ENCODE results near the gene WDR89.
"Not testable (repeated sequence)": the region's sequence is repeated elsewhere in the genome, so short reads cannot be mapped to it uniquely, and the experiment has no call there.

Gene WDR89, protein sequence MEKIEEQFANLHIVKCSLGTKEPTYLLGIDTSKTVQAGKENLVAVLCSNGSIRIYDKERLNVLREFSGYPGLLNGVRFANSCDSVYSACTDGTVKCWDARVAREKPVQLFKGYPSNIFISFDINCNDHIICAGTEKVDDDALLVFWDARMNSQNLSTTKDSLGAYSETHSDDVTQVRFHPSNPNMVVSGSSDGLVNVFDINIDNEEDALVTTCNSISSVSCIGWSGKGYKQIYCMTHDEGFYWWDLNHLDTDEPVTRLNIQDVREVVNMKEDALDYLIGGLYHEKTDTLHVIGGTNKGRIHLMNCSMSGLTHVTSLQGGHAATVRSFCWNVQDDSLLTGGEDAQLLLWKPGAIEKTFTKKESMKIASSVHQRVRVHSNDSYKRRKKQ

DNA sequence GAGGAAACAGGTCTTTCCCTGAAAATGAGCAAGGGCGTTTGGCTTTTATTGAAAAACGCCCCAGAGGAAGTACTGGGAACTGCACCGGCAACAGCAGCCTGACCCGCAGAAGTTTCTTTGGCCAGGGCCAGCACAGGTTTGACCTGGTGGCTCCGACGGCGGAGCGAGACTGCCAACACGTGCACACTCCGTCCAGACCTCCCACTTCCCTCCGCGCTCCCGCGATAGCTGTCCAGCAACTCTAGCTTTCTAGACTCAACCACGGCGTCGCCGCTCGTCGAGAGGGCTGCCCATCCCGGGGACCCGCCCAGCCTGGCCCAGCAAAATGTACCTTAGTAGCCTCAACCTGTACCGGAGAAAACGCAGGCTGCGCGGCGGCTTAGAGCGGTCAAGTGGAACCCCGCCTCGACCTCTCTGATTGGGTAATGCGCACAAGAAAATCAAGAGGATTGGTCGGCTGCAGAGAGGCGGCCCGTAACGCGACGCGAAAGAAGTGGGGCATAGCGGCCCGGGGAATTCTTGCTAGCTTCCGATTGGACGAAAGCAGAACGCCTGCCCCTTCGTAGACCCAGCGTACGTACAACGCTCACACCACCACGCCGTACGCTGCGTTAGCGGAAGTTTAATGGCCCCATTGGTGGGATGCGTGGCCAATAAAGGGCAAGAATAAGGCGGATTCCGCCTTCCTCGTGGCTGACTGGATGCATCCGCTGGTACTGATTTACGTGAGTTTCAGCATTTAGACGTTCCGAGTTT lies at the start of gene WDR89:
TSS of gene WDR89 (minus strand) at position 399 of the 756 bp plus-strand sequence. CDS start 41,929 bp downstream, outside the sequence.
- DNase-seq (ENCODE audit: low read depth) = peak; percentile 99

DNA sequence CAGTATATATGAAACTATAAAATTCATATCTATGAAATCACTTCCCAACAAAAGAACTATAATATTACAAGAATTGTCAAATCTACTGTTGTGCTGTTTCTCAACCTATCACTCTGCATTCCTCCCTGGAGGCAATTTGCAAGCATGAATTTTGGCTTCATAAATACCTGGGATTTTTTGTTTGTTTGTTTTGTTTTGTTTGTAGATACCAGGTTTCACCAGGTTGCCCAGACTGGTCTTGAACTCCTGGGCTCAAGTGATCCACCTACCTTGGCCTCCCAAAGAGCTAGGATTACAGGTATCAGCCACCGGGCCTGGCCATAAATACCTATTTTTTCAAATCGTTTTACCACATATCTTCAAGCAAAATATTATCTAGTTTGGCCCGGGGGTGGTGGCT lies 47.5 kb upstream of the WDR89 start:
- DNase-seq (ENCODE audit: low read depth) = no peak

DNA sequence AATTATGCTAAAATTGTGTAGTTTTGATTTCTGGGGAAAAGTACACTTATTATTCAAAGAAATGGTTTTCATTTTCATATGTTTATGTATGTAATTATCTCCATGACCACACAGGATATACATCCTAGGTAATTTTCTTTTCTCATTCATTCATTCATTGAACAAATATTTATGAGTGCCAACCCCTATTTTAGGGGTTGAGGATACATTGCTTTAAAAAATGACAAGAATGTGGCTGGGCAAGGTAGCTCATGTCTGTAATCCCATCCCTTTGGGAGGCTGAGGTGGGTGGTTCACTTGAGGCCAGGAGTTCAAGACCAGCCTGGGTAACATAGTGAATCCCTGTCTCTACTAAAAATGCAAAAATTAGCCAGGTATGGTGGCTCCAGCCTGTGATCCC lies 45.3 kb upstream of the WDR89 start:
- DNase-seq (ENCODE audit: low read depth) = no peak

DNA sequence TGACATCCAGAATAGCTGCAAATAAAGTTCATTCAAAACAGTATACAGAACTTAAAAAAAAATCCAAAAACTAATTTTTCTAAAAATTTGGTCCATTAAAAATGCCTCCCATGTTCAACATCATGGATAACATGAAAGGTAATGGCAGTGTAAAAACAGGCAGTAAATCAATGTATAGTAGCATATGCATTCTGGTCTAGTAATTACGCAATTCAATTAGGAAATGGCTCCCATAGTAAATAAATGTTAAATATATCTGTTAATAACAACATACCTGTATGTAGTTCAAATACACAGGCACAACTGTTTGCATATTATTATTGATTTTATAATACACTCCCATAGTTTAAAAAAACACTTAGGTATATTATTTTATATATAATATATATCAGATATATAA lies 43.7 kb upstream of the WDR89 start:
- no peak for DNase-seq (ENCODE audit: low read depth)

DNA sequence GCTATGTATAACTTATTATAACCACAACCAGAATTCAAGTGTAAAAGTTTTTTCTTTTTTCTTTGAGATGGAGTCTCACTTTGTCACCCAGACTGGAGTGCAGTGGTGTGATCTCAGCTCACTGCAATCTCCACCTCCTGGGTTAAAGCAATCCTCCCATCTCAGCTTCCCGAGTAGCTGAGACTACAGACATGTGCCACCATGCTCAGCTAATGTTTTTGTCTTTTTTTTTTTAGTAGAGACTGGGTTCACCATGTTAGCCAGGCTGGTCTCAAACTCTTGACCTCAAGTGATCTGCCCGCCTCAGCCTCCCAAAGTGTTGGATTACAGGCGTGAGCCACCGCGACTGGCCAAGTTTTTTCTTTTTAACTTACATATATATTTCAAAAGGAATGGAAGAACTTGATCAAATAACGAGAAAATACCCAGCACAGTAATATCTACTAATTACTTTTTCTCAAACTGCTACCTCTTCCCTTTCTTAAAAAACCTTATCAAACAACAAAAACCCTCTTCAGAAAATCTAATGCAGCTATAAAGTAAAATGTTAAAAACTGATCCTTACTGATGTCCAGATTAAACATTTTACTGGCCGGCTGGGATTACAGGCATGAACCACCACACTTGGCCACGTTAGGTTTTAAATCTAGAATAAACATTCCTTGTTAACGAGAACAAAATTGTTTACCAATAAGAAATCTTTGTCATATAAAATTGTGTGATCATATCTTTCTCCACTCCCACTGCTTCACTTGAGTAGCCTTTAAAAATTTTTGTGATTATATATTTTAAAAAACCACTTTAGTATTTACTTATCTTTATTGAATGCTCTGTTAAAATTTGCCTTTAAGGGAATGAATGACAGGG lies 41.3 kb upstream of the WDR89 start:
- DNase-seq (ENCODE audit: low read depth) = no peak

DNA sequence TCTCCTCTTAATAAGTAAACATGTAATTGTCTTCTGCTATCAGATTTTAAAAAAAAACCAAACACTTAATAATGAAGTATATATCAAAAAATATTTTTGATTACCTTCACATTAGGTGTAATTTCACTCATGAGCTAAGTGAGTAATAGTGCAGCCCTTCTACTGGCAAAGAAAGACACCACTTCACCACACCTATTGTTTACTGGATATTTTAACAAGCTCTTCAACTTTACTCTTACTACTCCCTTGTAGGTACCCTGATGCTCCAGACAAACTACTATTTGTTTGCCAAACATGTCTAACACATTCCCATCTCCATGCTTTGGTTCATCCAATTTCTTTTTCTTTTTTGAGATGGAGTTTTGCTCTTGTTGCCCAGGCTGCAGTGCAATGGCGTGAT lies 36.9 kb upstream of the WDR89 start:
- DNase-seq (ENCODE audit: low read depth) = no peak

DNA sequence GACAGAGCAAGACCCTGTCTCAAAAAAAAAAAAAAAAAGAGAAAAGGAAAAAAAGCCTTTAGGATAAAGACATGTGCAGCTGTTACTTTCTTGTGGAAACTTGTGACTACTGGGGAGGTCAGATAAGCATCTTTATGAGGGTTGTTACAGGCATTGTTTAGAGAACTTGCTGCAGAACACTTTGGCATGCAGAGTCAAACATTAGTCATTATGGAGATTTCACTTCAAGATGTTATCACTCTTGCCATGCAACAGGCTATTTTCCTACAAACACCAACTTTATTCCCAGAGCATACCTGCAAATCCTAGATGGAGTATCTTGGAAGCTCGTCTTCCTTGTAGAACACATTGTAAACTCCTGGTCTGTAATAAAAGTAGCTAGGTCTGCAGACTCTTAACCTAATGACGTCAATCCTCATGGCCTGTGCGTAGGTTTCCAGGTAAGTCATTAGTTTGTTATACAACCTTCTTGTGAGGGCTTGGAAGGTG lies 36.3 kb upstream of the WDR89 start:
- peak; percentile 69 for DNase-seq (ENCODE audit: low read depth)

DNA sequence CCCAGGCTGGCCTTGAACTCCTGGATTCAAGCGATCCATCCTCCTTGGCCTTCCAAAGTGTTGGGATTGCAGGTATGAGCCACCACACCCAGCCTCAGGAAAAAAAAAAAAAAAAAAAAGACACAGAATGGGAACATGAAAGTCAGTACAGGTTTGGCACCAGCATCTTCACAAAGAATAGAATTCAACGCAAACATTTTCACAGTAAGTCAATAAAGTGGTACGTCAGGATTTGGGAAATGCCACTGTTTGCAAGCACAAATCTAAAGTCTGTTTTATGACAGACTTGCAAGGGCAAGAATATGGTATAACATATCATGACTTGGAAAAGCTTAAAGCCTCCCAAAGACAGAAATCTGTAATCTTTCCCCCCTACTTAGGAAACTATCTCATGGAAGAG lies 34.9 kb upstream of the WDR89 start:
- no peak for DNase-seq (ENCODE audit: low read depth)

DNA sequence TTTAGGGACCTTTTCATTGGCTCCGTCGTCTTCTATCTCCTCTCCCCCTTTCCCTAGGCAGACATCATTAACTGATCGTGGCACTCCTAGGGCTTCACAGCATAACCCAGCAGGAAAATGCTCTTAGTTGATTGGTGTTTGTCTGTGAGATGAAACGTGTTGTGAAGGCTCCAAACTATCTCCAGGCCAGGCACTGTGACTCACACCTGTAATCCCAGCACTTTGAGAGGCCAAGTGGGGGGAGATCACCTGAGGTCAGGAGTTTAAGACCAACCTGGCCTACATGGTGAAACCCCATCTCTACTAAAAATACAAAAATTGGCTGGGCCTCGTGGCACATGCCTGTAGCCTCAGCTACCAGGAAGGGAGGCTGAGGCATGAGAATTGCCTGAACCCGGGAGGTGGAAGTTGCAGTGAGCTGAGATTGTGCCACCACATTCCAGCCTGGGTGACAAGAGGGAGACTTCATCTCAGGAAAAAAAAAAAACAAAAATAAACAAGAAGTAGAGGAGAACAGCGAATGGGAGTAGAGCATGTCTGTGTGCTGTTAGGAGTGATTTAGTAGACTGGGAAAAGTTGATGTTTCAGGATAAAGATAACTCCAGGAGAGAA lies 32.3 kb upstream of the WDR89 start:
- DNase-seq (ENCODE audit: low read depth) = no peak

DNA sequence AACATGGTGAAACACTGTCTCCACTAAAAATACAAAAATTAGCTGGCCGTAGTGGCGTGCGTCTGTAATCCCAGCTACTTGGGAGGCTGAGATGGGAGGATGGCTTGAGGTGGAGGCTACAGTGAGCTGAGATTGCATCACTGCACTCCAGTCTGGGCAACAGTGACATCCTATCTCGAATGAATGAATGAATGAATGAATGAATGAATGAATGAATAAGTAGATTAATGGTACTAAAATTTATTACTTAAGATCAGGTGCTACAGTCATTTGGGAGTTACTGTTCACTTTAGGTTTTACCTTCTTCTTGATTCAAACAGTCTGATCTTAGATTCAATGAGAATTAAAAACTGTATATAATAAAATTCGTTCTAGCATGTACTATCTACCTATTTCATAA lies 31.6 kb upstream of the WDR89 start:
- DNase-seq (ENCODE audit: low read depth) = no peak

DNA sequence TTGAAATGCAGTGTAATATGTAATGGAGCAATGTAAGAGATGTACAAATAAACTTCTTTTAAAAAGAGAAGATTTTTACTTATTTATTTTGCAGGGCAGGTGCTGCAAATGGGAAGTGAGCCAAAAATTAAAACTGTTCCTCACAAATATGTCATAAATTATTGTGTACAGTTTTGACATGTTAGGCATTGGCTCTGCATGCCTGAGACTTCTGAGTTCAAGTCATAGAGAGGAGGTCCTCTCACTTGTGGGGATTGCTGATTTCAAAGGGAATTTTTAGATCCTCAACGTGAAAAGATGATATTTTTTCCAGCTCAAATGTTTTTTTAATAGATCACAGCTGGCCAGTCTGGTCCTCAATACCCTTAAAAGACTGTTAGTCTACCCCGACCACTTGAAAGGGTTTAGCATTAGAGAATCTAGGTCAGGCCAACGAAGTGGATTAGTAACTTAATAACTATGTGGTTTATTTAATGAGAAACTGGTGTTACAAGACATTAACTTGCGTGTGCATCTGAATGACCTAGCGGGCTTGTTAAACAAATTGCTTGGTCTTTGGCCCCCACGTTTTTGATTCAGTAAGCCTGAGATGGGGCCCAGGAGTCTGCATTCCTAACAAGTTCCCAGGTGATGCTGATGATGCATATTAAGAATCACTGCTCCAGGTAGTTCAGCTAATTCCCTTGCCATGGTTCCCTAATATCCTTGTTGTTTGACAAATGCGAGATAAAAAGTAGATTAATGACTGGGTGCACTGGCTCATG lies 30.9 kb upstream of the WDR89 start:
- DNase-seq (ENCODE audit: low read depth) = no peak

DNA sequence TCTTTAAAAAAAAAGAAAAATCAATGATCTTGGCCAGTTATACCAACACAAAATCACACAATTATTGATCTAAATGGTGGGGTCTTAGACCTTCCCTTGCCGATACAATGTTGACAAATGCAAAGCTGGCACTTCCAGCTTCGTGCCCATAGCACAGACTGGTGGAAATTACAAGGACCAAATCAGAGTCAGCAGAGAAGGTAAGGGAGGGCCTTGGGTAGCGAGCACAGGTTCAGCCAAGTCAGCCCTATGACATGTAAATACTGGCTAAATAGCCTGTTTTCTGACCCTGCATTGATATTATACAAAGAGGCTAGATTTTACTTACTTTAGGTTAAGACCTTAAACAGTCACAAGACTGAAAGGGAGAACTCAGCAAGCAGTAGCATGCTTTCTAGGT lies 30.3 kb upstream of the WDR89 start:
- no peak for DNase-seq (ENCODE audit: low read depth)

DNA sequence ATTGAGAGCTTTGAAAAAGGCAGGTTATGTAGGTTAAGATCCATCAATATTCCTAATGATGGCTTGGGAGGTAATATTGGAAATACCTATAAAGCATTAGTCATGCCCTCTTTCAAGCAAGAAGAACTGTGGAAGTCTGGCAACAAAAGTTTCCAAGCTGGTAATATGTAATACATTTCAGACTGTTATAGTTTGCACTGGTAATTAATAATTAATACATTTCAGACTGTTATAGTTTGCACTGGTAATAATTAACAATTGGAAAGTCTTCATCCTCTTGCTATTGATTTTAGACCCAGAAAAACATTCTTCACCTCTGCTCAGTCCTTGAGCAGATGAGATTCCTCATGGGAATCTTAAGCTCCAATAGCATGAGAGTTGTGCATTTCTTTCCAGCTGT lies 29.0 kb upstream of the WDR89 start:
- DNase-seq (ENCODE audit: low read depth) = no peak

DNA sequence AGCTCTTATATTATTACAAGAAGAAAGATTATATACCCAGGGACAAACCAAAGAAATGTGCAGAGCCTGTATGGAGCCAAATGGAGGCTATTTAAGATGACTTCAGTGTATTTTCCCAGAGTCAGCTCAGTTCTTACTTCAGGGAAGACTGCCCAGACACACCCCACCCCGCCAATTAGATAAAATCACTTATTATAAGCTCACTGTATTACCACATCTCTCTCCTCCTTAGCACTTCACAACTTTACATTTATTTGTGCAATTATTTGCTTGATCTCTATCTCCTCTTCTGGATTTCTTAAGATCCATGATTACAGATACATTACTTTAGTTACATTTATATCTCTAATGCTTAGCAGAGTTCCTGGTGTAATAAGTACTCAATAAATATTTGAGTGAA lies 24.7 kb upstream of the WDR89 start:
- no peak for DNase-seq (ENCODE audit: low read depth)

DNA sequence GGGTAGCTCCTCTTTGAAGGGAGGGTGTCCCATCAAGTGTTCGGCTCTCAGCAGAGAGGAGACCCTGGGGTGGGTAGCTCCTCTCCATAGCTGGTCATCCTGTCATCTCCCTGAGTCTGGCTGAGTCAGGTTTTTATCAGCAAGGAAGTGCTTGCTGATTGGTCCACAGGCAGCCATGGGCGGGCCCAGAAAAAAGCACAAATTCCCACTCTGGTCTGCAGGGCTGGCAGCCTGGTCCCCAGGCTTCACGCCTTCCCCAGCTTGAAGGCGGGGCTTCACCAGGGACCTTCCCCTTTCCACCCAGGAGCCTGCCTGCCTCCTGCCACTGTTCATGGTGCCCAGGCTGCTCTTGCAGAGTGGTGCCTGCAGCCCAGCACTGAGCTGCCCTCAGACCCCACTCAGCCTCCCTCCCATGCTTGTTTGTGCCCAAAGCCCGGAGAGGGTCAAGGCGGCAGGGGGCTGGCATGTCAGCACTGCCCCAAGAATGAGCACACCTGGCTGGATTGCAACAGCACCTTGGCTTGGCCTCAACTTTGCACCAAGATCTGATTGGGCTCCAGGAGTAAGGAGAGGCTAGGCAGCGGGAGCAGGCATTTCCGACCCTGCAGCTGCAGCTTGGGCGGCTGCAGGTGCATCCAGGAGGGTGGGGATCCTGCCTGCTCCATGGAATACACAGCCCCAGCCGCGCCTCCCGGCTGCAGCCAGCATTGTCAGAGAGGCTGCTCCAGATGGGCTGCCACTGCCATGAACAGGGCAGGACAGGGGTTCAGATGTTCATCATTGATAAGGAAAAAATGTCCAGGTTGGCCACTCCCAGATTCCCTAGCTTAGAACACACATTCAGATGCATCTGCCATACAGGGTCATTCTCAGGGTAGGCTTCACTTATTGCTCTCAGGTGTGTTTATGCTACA lies 22.0 kb upstream of the WDR89 start:
- DNase-seq (ENCODE audit: low read depth) = no peak

DNA sequence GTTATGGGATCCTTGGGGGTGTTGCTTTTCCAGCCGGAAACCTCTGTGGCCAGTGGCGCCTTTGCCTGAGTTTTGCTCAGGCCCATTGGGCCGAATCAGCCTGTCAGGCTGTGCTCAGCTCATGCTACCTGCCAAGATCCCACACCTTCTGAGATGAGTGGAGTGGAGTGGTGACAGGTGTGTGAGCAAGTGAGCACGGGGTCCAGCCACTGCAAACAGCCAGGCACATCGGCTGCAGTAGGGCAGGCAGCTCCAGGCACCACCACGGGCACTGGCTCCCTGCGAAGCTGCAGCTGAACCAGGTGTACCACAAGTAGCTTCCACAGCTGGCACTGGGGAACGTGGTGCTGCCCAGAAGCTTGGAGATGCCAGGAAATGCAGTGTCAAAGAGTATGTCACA lies 21.1 kb upstream of the WDR89 start:
- DNase-seq (ENCODE audit: low read depth) = no peak

DNA sequence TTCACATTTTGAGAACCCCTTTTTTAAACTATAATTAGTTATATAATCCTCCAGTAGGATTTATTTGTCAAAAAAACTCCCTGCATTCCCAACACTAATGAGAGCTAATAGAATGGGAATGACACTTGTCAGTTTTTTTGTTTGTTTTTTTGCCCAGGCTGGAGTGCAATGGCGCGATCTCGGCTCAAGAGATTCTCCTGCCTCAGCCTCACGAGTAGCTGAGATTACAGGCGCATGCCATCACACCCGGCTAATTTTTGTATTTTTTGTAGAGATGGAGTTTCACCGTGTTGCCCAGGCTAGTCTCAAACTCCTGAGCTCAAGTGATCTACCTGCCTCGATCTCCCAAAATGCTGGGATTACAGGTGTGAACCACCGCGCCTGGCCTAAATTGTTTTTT lies 20.2 kb upstream of the WDR89 start:
- DNase-seq (ENCODE audit: low read depth) = not testable (repeated sequence)

DNA sequence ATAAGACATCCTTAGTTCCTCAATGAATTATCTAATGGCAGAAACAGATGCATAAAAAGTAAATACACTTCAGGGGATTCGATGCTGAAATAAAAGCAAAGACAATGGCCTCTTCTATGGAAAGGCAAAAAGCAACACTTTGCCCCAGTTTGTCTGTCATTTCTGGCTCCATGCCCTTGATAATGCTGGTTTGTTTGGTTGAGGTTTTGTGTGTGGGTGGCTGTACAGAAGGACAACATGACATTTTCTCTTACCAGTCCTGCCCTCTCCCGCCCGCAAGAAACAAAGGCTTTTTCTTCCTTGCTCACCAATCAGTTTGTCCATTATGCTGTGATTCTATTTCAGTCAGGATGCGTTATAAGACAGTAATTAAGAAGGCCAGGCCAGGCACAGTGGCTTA lies 18.1 kb upstream of the WDR89 start:
- no peak for DNase-seq (ENCODE audit: low read depth)

DNA sequence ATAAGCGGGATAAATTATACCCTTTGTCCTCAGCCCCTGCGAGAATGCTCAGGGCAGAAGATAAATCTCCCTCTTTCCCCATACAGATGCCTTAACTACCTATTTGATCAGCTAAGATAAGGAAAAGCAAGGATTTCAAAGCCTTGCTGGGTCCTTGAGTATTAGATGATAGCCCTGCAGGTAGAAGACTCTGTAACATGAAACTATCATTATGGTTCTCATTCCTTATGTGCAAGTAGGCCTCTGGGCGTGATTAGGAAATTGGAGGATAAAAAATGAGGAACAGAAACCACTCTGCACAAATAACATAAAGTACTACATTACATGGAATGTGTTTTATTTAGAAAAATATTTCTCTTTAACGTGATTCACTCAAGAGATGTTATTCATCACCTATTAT lies 14.5 kb upstream of the WDR89 start:
- DNase-seq (ENCODE audit: low read depth) = no peak

DNA sequence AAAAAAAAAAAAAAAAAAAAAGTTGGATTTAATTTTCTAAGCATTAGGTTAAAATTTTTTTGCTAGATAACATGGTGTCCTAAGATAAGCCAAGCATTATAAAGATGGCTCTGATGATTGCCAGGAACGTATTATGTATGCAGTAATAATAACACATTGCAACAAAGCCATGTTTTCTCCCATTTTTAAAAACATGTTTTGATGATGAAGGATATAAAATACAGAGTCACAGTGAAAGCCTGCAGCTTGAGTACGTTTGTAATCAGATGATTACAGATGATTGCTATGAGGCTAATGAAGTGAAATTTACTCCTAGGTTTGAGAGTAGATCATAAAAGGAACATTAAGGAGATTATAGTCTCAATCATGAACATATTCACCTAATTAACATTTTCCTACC lies 13.3 kb upstream of the WDR89 start:
- no peak for DNase-seq (ENCODE audit: low read depth)
